H54 (cell line): ENCODE measurements around the gene ZNF277.

Experiments
- DNase-seq: peaks from one replicate; pipeline ENCODE4 v3.0.0; 2011; ENCODE audit warnings: low spot score, mixed read lengths; ENCODE audit not compliant: insufficient read length
- FAIRE-seq: peaks from 3 replicates; lab custom pipeline; 2011; peaks lifted over from hg19 to GRCh38; lab: Jason Lieb, UNC
- POLR2A ChIP-seq: IDR thresholded peaks from 2 replicates; pipeline ENCODE4 v1.6.1; 2011; ENCODE audit warnings: low read depth, mild to moderate bottlenecking, low read length

Gene ZNF277

DNA sequence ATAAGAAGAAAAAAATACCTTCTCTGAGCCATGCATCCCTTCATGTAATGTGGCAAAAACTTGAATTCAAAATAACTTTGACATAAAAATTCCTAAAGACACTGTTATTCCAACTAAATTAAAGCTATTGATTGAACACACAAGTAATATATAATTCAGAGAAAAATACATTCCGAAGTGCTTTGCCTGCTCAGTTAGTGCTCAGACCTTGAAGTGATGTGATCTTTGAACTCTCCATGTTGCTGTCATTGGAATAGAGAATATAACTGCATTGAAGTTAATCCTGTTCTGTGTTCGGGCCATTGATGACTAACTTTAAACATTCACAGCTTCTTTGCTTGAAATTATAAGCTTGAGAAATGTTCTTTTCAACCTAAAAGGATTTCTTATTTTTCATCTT is 129.8 kb downstream of the ZNF277 start:
- no peak for DNase-seq
- TF ChIP-seq POLR2A: no peak
- no peak for FAIRE-seq

DNA sequence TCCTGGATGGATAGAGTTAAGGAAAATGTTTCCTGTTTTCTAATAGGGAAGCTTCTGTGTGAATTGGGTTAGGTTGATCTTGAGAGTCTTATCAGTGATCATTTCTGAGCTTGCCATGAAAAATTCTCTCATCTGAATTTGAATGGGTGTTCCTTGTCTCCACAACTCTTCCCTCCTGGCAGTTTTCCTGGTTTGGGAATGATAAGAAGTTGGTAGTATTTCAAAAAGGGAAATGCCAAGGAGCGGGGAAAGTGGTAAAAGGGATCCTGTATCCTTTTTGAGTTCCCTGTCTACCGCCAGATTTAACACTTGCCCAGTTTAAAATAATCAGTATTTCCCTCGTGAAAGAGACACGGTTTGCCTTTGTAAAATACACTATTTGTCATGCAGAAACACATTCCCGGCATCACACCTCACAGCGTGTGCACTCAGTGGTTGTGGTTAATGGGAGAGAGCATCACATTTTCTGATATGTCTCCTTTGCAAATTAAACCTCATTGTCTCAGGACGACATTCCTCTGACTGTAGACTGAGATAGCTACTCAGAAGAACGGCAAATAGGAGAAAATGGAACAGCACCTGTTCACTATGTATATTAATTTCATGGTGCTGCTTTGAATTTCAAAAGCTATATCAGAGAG is 130.6 kb downstream of the ZNF277 start:
- no peak for DNase-seq
- TF ChIP-seq POLR2A: no peak
- FAIRE-seq: no peak

DNA sequence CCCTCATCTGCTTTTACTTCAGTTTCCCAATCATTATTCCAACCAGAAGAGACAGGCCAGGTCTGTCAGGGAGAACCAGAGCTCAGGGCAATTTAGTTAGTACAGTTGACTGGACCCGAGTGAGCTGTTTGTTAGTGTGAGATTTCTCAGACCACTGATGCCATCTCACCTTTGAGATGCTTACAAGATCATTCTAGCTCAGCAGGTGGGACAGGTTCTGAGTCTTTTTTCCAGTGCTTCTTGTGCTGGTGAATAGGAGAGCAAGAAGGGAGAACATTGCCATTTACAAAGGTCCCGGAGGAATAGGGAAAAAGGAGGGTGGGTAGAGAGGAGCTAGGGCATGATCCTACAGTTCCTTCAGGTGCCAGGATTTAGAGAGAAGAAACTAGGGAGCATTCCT is 131.4 kb downstream of the ZNF277 start:
- DNase-seq (no peak), FAIRE-seq (no peak)
- TF ChIP-seq POLR2A: no peak

DNA sequence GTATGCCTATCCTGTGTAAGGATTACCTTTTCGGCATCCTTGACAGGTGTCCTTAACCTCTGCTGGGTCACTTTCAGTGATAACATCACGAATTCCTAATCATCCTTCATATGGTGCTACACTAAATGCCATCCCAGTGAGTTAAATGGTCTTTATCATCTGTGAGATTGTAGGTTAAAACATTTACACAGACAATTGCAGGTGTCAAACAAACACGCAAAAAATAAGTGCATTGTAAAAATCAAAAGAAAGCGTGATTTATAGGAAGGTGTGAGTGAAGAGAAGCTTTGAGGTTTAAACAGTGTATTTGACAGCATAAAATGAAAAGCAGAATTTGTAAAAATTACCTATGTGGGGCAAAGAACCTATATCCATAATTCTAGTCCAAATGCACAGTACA is 132.3 kb downstream of the ZNF277 start:
- FAIRE-seq (no peak), DNase-seq (no peak)
- no peak for TF ChIP-seq POLR2A

DNA sequence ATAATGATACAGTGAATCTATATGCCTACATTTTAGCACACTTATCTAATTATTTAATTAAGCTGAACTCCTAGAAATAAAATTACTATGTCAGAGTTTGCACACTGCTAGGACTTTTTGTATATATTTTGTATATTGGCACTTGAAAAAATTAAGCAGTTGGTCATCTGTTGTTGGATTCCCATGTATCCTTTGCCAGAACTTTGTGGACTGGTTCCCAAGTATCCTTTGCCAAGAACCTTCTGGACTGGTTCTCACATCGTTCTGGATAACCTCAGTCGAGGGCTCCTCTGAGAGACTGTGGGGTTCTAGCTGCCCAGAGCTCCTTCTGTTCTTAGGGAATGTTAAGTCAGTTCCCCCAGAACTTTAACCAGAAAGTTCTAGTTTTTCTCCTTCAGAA is 135.0 kb downstream of the ZNF277 start:
- TF ChIP-seq POLR2A: no peak
- FAIRE-seq (no peak), DNase-seq (no peak)

DNA sequence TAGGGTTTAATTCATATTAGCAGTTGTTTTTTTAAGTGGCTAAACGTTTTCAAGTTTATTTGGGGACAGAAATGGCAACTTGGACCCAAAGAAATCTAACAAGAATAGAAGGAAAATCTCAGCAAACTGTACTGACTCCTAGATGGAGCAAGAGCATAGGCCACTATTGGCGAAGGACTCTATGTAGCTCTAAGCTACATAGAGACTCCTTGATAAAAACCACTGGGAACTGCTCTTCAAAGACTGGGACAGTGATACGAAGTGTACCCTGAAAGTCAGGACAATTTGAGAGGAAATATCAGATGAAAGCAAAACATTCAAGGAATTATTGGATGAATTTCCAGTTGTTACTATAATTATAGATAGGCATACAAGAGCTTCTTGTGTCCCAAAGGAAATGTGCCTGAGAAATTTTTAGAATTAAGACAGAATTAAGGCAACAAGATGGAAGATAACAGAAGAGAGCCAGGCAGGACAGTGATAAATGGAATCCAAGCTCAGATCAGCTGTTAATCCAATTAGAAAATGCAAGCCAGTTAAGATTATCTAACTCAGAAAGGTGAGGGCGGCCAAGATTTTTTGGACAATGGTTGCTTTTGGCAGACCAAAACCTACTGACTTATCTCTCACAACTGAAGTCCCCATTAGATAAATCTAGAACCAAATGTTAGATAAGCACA is 140.0 kb downstream of the ZNF277 start:
- no peak for DNase-seq
- no peak for TF ChIP-seq POLR2A
- FAIRE-seq: no peak

DNA sequence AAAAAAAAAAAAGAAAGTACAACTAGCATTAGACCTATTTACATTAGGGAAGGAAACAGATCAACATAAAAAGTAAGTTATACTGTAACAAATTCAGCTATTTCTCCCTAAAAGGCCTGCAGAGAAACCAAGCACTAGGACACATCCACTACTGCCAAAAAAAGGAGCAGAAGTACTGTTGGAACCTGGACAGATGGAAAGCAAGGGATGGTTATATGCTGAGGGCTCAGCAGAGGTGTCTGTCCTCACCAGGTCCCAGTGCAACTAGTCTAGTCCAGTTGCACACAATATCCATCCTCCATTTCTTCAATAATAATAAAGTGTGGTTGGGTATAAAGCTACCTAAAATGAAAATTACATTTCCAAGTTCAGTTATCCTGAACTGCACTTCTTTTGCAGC is 140.6 kb downstream of the ZNF277 start:
- no peak for TF ChIP-seq POLR2A
- no peak for FAIRE-seq
- DNase-seq: no peak

DNA sequence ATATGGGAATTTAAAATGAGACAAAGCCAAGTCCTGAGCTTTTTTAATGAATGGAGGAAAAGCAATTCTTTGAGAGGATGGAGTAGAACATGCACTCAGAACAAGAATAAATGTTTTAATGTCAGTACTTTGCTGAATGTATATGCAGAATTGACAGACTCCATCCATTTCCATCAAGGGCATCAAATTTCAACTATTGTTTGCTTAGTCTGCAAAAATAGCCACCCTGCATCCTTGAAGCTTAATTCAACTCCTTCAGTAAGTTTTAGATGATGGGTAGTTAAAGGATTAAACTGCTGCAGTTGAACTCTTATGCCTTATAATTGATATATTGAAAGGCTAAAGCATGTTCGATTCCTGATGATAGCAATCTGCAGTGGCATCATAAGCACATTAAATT is 144.1 kb downstream of the ZNF277 start:
- TF ChIP-seq POLR2A: no peak
- no peak for FAIRE-seq

DNA sequence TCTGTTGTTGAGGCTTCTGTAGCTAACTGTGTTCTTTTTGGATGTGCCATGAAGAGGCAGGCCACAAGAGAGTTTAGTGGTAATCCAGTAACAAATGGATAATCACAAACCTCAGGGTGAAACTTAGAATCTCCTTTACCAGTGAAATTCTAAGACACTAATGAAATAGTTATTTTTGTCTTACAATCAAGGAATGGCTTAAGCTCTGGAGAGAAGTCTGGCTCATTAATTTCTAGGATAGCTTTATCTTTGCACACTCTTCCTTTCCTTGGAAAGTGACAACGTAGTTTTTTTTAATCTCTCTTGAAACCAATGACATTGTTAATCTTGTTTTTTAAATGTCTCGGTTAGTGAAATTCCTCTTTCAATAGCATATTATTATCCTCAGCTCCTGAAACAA is 150.1 kb downstream of the ZNF277 start:
- no peak for TF ChIP-seq POLR2A
- no peak for FAIRE-seq
- DNase-seq: no peak

More for the DNA sequence above, 144.1 kb downstream of the ZNF277 start:
- DNase-seq: no peak

DNA sequence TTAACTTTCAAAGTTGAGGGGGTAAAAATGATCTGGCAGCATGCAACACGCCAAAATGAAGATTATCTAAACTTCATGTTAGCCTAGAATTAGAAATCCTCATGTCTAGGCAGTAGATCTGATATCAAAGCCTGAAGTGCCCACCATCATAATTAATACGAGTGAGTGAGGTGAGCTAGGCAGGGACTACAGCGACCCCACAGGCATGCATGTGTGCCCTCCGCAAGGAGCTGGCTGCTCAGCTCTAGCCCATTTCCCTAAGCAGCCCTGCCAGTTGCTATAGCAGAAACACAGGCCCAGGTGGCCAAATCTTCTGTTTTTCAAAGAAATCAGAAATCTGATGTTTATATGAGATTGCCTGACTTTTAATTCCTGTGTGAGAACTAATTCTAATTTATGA is 150.6 kb downstream of the ZNF277 start:
- FAIRE-seq: no peak
- no peak for DNase-seq
- no peak for TF ChIP-seq POLR2A

DNA sequence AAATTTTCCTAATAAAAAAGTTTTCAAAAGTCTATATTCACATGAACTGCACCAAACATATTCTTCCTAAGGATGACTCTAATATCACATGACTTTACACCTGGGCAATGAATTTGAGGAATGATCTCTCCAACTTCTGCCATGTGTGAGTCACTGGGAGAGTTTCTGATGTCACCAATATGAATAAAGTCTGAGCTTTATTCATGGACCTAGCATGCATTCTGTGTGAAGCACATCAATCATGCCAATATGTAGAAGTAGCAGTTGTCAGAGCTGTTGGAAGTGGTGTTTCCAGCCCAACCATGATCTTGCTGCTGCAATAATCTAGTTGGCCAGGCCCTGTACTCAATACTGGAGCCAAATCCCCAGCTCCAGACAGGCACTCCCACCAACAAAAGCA is 152.0 kb downstream of the ZNF277 start:
- FAIRE-seq (no peak), DNase-seq (no peak)
- TF ChIP-seq POLR2A: no peak

DNA sequence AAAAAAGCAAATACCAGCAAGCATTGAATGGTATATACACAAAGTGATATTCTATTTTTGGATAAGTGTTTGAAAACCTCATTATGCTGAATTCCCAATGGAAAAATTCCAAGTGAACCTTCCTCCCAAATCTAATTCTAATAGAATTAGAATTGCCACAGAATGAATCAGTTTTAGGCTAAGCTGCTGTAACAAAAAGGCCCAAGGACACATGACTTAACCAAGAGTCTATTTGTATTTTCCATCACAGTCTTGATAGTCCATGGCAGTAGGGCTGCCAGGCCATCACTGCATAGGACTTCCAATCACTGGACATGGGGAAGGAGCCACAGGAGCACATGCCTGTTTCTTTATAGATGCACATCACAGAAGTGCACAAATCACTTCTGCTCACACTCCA is 152.6 kb downstream of the ZNF277 start:
- FAIRE-seq (no peak), DNase-seq (no peak)
- TF ChIP-seq POLR2A: no peak

DNA sequence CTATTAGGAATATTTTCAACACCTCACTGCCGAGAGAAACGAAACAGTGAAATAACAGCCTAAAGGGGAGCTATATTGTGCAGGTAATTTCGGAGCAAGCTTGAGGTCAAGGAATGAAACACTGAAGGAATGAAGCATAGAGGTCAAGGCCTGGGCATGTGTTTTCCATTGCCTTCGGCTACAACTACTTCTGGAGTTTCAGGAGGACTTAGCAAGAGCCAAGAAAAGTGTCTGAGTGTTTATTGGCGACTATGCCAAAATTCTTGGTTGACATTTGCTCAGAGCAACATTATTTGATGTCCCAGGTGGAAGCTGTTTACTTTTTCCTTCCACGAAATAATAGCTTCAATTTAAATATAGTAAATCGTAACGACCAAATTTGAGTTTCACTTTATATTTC is 154.2 kb downstream of the ZNF277 start:
- no peak for DNase-seq
- TF ChIP-seq POLR2A: no peak
- no peak for FAIRE-seq

DNA sequence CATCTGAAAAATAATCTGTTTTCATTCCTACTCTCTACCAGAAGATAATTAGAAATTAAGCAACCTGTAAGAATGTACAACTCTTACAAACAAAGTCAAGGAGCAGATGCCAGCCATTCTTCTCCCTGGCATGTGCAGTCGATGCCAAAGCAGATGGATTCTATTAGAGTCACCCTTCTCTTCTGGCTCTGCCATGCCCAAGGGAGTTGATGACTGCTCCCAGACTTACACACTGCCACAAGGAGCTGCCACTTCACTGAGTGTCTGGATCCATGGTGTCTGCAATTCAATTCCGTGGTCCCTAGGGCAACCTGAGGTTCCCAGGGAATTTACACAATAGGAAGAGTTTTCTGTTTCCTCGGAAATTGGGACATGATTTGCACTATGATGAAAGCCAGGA is 154.7 kb downstream of the ZNF277 start:
- no peak for TF ChIP-seq POLR2A
- DNase-seq: no peak
- no peak for FAIRE-seq

DNA sequence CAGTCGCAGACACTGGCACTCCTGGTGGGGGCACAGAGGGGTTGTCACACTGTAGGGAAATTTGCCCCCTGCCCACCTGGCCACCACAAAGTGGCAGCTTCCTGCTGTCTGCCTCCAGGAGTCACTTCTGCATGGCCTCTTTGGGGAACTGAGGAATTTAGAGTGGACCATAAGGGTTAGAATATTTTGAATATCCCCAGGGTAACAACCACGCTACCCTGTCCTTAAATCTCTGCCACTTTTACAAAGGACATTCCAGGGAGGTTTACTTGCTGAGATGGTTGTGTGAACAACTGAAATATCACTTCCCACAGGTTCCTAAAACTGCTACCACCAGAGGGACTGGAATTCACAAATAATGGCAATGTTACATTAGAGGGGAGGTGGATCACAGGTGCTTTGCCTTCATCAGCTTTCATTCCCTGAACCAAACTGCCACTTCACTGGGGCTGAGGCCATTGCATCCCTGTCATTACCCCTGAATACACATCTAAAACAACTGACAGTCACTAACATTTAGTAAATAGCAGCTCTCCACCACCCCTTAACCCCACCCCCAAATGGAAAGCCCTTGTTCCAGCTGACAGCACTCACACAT is 155.7 kb downstream of the ZNF277 start:
- TF ChIP-seq POLR2A: no peak
- FAIRE-seq: no peak
- no peak for DNase-seq

DNA sequence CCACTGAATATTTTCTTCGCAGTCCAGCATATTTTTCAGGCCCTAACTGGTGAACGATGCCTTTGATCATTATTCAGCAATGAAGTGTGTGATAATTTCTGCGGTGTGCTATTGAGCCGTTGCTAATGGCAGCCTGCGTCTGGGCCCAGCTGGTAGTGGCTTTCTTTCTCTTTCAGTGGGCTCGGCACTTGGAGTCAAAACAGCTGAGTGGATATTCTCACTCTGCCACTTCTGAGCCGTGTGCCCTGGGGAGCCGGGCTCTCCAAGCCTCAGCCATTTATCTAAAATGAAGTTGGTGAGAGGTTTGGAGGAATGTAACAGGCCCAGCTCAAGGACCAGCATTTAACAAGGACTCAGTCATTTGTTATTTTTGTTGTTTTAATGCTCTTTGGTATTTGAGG is 156.2 kb downstream of the ZNF277 start:
- DNase-seq (no peak), FAIRE-seq (no peak)

More for the DNA sequence above, 156.2 kb downstream of the ZNF277 start:
- no peak for TF ChIP-seq POLR2A
